Smooth muscle cell (in vitro differentiated cells): ENCODE measurements around the gene MXI1. TPM values are rescaled to one million over a fixed set of nuclear protein-coding genes. Genes with fewer than 3 reads are reported as not detected.
"Not testable (repeated sequence)": the region's sequence is repeated elsewhere in the genome, so short reads cannot be mapped to it uniquely, and the experiment has no call there.

Experiments
- DNase-seq: peaks from one replicate; lab custom pipeline; 2025; ENCODE audit not compliant: unreplicated experiment; lab: John Stamatoyannopoulos, UW
- H2AFZ ChIP-seq: fragments of 200-600 bp; sonication (generic); 2 replicates; pipeline ENCODE4 v1.6.0; 2016; ENCODE audit warnings: antibody characterized with exemption, low read depth, mild to moderate bottlenecking
- H3F3A ChIP-seq: fragments of 200-600 bp; sonication (generic); 2 replicates; pipeline ENCODE4 v1.6.0; 2017; ENCODE audit warnings: antibody characterized with exemption, low read depth
- H3K27ac ChIP-seq: fragments of 200-600 bp; sonication (generic); 2 replicates; pipeline ENCODE4 v1.5.1; 2016; ENCODE audit warnings: low read depth, mild to moderate bottlenecking
- H3K27me3 ChIP-seq: fragments of 200-600 bp; sonication (generic); 2 replicates; pipeline ENCODE4 v1.6.1; 2016; ENCODE audit warnings: low read depth, mild to moderate bottlenecking
- H3K36me3 ChIP-seq: fragments of 200-600 bp; sonication (generic); 2 replicates; pipeline ENCODE4 v1.5.1; 2016; ENCODE audit warnings: low read depth
- H3K4me1 ChIP-seq: fragments of 200-600 bp; sonication (generic); 2 replicates; pipeline ENCODE4 v1.5.1; 2016; ENCODE audit warnings: low read depth
- H3K4me2 ChIP-seq: fragments of 200-600 bp; sonication (generic); 2 replicates; pipeline ENCODE4 v1.6.0; 2016; ENCODE audit warnings: mild to moderate bottlenecking
- H3K4me3 ChIP-seq: fragments of 200-600 bp; sonication (generic); 2 replicates; pipeline ENCODE4 v1.5.1; 2016; ENCODE audit warnings: mild to moderate bottlenecking
- H3K79me2 ChIP-seq: fragments of 200-600 bp; sonication (generic); 2 replicates; pipeline ENCODE4 v1.6.0; 2016; ENCODE audit warnings: low read depth, mild to moderate bottlenecking
- H3K9ac ChIP-seq: fragments of 200-600 bp; sonication (generic); 2 replicates; pipeline ENCODE4 v1.6.0; 2016; ENCODE audit warnings: low read depth
- H3K9me3 ChIP-seq: fragments of 200-600 bp; sonication (generic); replicated peaks from 2 replicates; pipeline ENCODE4 v1.5.1; 2016; ENCODE audit warnings: low read depth
- H4K20me1 ChIP-seq: fragments of 200-600 bp; sonication (generic); 2 replicates; pipeline ENCODE4 v1.6.0; 2016; ENCODE audit warnings: low read depth
- WGBS: methylation state at CpG from one replicate; pipeline ENCODE4 v1.1.7; 2016; ENCODE audit warnings: low lambda C conversion rate; 5-methylcytosine and 5-hydroxymethylcytosine counted together
- polyA plus RNA-seq: library from polyadenylated mRNA; unstranded; fragments of >200 nt; fragmentation: Nextera tagmentation; extraction: Ambion mirVana; gene quantifications from 2 replicates; pipeline ENCODE4 v1.2.1, GENCODE V29; 2016
- total RNA-seq: library from RNA; depleted of rRNA; stranded (reverse); fragments of >200 nt; gene quantifications from 2 replicates; pipeline ENCODE4 v1.2.3, GENCODE V29; 2014
- TF ChIP-seq, protein P1 (sequence below): fragments of 200-600 bp; sonication (generic); IDR thresholded peaks from 2 replicates; pipeline ENCODE4 v1.5.1; 2017; ENCODE audit warnings: borderline replicate concordance, mild to moderate bottlenecking, antibody characterized with exemption; ENCODE audit not compliant: insufficient read depth, poor library complexity, severe bottlenecking

MXI1 gene
- total and polyA plus RNA-seq, 2 experiments from 2014 or later: 35.9 to 52.3 TPM

DNA sequence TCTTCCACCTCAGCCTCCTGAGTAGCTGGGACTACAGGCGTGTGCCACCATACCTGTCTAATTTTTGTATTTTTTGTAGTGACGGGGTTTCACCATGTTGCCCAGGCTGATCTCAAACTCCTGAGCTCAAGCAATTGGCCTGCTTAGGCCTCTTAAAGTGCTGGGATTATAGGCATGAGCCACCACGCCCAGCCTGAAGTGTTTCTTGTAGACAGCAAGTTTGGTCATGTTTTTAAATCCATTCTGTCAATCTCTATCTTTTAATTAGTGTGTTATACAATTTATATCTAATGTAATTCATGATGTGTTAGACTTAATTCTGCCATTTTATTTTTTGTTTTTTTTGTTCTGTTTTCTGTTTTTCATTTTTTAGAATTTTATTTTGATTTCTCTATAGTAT is 17.2 kb upstream of the MXI1 start:
- Histone ChIP-seq H3F3A (no peaks in the 10 kb centered on the region), H4K20me1 (no peaks in the 10 kb centered on the region), H3K4me1 (no peaks in the 10 kb centered on the region), H3K9me3 (no peaks in the 10 kb centered on the region), H3K27me3 (no peaks in the 10 kb centered on the region), H3K9ac (no peak overlapping the region), H2AFZ (no peak overlapping the region), H3K4me3 (no peak overlapping the region), H3K4me2 (no peak overlapping the region), H3K36me3 (no peaks in the 10 kb centered on the region), H3K79me2 (no peaks in the 10 kb centered on the region), H3K27ac (no peak overlapping the region)
- DNase-seq: no peak
- WGBS: 76% methylated on average over 3 of the region's 3 CpGs
- TF ChIP-seq, protein P1, sequence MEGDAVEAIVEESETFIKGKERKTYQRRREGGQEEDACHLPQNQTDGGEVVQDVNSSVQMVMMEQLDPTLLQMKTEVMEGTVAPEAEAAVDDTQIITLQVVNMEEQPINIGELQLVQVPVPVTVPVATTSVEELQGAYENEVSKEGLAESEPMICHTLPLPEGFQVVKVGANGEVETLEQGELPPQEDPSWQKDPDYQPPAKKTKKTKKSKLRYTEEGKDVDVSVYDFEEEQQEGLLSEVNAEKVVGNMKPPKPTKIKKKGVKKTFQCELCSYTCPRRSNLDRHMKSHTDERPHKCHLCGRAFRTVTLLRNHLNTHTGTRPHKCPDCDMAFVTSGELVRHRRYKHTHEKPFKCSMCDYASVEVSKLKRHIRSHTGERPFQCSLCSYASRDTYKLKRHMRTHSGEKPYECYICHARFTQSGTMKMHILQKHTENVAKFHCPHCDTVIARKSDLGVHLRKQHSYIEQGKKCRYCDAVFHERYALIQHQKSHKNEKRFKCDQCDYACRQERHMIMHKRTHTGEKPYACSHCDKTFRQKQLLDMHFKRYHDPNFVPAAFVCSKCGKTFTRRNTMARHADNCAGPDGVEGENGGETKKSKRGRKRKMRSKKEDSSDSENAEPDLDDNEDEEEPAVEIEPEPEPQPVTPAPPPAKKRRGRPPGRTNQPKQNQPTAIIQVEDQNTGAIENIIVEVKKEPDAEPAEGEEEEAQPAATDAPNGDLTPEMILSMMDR: no peak

DNA sequence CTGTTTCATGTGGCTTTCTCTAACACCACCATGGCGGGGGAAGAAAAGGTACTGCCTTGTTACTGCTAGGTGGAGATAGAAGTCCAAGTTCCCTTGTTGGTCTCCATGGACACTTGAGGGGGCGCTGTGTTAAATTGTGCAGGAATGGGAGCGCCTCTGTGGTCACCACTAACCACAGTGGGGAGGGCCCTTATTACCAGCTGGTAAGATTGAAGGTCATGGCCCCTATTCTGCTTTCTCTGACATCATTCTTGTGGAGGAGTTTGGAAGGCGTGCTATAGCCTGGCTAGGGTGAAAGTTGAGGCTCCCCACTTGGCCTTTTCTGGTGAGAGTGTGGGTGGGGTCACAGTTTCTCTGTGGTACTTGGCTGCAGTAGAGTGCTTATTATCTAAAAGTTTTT is 14.9 kb upstream of the MXI1 start:
- DNase-seq: no peak
- H3K4me2 ChIP-seq: no peak overlapping the region
- H3K27ac ChIP-seq: no peak overlapping the region
- no peak overlapping the region for H3K4me3 ChIP-seq
- no peaks in the 10 kb centered on the region for H3K9me3 ChIP-seq
- no peak overlapping the region for H2AFZ ChIP-seq
- no peaks in the 10 kb centered on the region for H3K79me2 ChIP-seq
- H3K4me1 ChIP-seq: no peaks in the 10 kb centered on the region
- H4K20me1 ChIP-seq: no peaks in the 10 kb centered on the region
- TF ChIP-seq, protein P1: no peak
- no peaks in the 10 kb centered on the region for H3K27me3 ChIP-seq
- H3K9ac ChIP-seq: no peak overlapping the region
- H3F3A ChIP-seq: no peaks in the 10 kb centered on the region
- WGBS: 71% methylated on average over 4 of the region's 4 CpGs
- no peaks in the 10 kb centered on the region for H3K36me3 ChIP-seq

DNA sequence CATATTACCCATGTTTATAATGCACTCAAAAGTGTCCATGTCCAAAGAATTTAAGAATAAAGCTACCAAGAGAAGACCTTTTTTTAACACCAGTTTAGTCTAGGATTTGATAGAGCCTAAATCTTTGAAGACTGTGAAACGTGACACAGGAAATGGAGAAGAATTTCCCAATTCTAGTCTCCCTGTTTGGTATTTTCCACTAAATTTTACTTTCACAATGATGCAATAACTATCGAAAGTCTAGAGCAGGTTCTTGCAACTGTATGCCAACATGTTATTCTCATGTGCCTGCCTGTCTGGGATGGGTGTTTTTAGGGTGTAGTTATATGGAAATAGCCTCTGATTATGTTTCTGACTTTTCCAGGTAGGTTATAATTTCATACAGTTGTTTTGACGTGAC is 6.9 kb upstream of the MXI1 start:
- no peaks in the 10 kb centered on the region for H3K79me2 ChIP-seq
- no peak overlapping the region for H3K9ac ChIP-seq
- DNase-seq: no peak
- no peaks in the 10 kb centered on the region for H3F3A ChIP-seq
- no peak overlapping the region for H3K4me2 ChIP-seq
- no peaks in the 10 kb centered on the region for H3K36me3 ChIP-seq
- TF ChIP-seq, protein P1: no peak
- peaks cover 4% of the 10 kb centered on the region for H3K27me3 ChIP-seq
- H3K4me1 ChIP-seq: peaks cover 6% of the 10 kb centered on the region
- no peak overlapping the region for H2AFZ ChIP-seq
- WGBS: 81% methylated on average over 3 of the region's 3 CpGs
- no peak overlapping the region for H3K4me3 ChIP-seq
- H3K27ac ChIP-seq: no peak overlapping the region
- no peaks in the 10 kb centered on the region for H3K9me3 ChIP-seq
- H4K20me1 ChIP-seq: no peaks in the 10 kb centered on the region

DNA sequence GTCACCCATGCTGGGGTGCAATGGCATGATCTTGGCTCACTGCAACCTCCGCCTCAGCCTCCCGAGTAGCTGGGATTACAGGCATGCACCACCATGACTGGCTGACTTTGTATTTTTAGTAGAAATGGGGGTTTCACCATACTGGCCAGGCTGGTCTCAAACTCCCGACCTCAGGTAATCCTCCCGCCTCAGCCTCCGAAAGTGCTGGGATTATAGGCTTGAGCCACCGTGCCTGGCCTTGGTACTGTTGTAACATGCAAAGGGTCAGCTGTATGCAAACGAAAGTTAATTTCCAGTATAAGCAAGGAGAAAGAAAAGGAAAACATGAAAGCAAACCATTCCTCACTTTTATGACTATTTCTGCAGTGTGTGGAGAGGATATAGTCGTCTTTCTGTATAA is 6.4 kb upstream of the MXI1 start:
- not testable (repeated sequence) for H4K20me1 ChIP-seq, DNase-seq, H3K79me2 ChIP-seq, H3F3A ChIP-seq, H3K9me3 ChIP-seq, H3K4me2 ChIP-seq, H3K36me3 ChIP-seq, H3K27ac ChIP-seq, H3K9ac ChIP-seq, H3K27me3 ChIP-seq, H3K4me1 ChIP-seq, H3K4me3 ChIP-seq, H2AFZ ChIP-seq
- 84% methylated on average over 8 of the region's 8 CpGs for WGBS
